Liver (tissue), 5 donors: ENCODE results near the gene RETSAT. TPM values are rescaled to one million over a fixed set of nuclear protein-coding genes. Genes with fewer than 3 reads are reported as not detected.

Experiments used
- polyA plus RNA-seq, 2 donors: library from polyadenylated mRNA; stranded (reverse) in 1 of 2; unstranded in 1 of 2; fragments of 200-250 nt in 1 of 2; fragments of >200 nt in 1 of 2; fragmentation: Nextera tagmentation in 1 of 2; extraction: Ambion mirVana in 1 of 2; gene quantifications; one replicate each; pipeline versions ENCODE4 v1.2.1 to v1.2.3, GENCODE V29; 2013 to 2015
- small RNA-seq: library from RNA; depleted of rRNA; stranded (forward); fragments of <200 nt; gene quantifications from one replicate; pipeline ENCODE3, GENCODE V24; 2014
- total RNA-seq, 2 donors: library from RNA; depleted of rRNA; stranded (reverse); fragments of >200 nt; gene quantifications; one replicate each; pipeline ENCODE4 v1.2.3, GENCODE V29; 2014
- donor health status: healthy.
- donor health status: healthy.
- donor health status: healthy.

The RETSAT gene
- total and polyA plus RNA-seq, 4 donors = 22.8 to 101 (median 70.7) TPM

Small RNAs within 50 kb of the gene (small RNA-seq; reads per million reads assigned to genes)
- gene AC062037.1 = not detected
- not detected for gene AC062037.2
- gene RF00019 = not detected
- gene RN7SL113P = not detected

Other genes with a start within 250 kb of the RETSAT start
- 1 to 10 TPM; 1.6 to 3.6 TPM for gene TCF7L1, start 221.1 kb downstream of the RETSAT start, total RNA-seq
- gene TCF7L1, start 221.1 kb downstream of the RETSAT start, polyA plus RNA-seq = 1 to 10 TPM; 6.0 TPM
- 100 to 1,000 TPM in 1 of 2 donors, 10 to 100 TPM in 1; 68.8 to 114 TPM for gene TGOLN2, start 26.5 kb downstream of the RETSAT start, total RNA-seq
- 10 to 100 TPM; 56.7 to 66.3 TPM for gene TGOLN2, start 26.5 kb downstream of the RETSAT start, polyA plus RNA-seq
- gene ELMOD3, start 241 bp upstream of the RETSAT start, total RNA-seq = 10 to 100 TPM in 1 of 2 donors, 1 to 10 TPM in 1; 5.5 to 15.8 TPM
- gene ELMOD3, start 241 bp upstream of the RETSAT start, polyA plus RNA-seq = 1 to 10 TPM; 6.3 to 9.7 TPM
- gene CAPG, start 55.8 kb upstream of the RETSAT start, total RNA-seq = 10 to 100 TPM in 1 of 2 donors, 1 to 10 TPM in 1; 4.1 to 19.3 TPM
- gene CAPG, start 55.8 kb upstream of the RETSAT start, polyA plus RNA-seq = 1 to 10 TPM; 2.7 to 6.3 TPM
- gene SH2D6, start 64.2 kb upstream of the RETSAT start, total RNA-seq = under 1 TPM in 1 of 2 donors, not detected in 1; 0.92 TPM
- under 1 TPM; 0.28 to 0.39 TPM for gene SH2D6, start 64.2 kb upstream of the RETSAT start, polyA plus RNA-seq
- gene MAT2A, start 184.6 kb upstream of the RETSAT start, total RNA-seq = 100 to 1,000 TPM in 1 of 2 donors, 10 to 100 TPM in 1; 60.5 to 104 TPM
- gene MAT2A, start 184.6 kb upstream of the RETSAT start, polyA plus RNA-seq = 10 to 100 TPM; 48.3 to 99.3 TPM
- 100 to 1,000 TPM in 1 of 2 donors, 10 to 100 TPM in 1; 77.5 to 189 TPM for gene GGCX, start 207.0 kb upstream of the RETSAT start, total RNA-seq
- 100 to 1,000 TPM in 1 of 2 donors, 10 to 100 TPM in 1; 67.3 to 103 TPM for gene GGCX, start 207.0 kb upstream of the RETSAT start, polyA plus RNA-seq
- gene VAMP8, start 223.1 kb upstream of the RETSAT start, total RNA-seq = 10 to 100 TPM; 29.2 to 50.8 TPM
- 100 to 1,000 TPM; 108 to 140 TPM for gene VAMP8, start 223.1 kb upstream of the RETSAT start, polyA plus RNA-seq
- 10 to 100 TPM in 1 of 2 donors, 1 to 10 TPM in 1; 9.7 to 11.3 TPM for gene VAMP5, start 229.9 kb upstream of the RETSAT start, total RNA-seq
- 10 to 100 TPM; 69.1 to 74.6 TPM for gene VAMP5, start 229.9 kb upstream of the RETSAT start, polyA plus RNA-seq
- gene RNF181, start 241.2 kb upstream of the RETSAT start, total RNA-seq = 100 to 1,000 TPM; 101 to 108 TPM
- 100 to 1,000 TPM; 120 to 195 TPM for gene RNF181, start 241.2 kb upstream of the RETSAT start, polyA plus RNA-seq
- gene TMEM150A, start 248.2 kb upstream of the RETSAT start, total RNA-seq = 10 to 100 TPM; 13.1 to 18.5 TPM
- 10 to 100 TPM; 30.7 to 32.5 TPM for gene TMEM150A, start 248.2 kb upstream of the RETSAT start, polyA plus RNA-seq